ENCODE results near the gene CFAP100.

The CFAP100 gene

DNA sequence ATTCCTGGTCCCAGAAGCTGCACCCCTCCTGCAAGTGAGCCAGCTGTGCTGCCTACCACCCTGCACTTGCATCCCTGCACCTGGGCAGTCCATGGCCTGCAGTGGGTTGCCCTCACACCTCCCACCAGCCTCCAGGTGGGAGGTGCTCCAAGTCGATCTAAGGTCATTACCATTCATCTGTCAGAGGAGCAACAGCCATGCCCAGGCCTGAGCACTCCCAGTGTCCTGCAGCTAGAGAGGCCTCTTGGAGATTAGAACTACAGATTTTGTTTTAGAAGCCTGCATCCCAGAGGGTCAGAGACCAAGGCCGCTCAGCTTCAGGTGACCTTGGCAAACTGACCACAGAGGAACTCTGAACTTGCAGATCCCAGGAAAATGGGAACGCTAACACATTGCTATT, 90.0 kb downstream of the CFAP100 start:
- no peak for ATAC-seq

DNA sequence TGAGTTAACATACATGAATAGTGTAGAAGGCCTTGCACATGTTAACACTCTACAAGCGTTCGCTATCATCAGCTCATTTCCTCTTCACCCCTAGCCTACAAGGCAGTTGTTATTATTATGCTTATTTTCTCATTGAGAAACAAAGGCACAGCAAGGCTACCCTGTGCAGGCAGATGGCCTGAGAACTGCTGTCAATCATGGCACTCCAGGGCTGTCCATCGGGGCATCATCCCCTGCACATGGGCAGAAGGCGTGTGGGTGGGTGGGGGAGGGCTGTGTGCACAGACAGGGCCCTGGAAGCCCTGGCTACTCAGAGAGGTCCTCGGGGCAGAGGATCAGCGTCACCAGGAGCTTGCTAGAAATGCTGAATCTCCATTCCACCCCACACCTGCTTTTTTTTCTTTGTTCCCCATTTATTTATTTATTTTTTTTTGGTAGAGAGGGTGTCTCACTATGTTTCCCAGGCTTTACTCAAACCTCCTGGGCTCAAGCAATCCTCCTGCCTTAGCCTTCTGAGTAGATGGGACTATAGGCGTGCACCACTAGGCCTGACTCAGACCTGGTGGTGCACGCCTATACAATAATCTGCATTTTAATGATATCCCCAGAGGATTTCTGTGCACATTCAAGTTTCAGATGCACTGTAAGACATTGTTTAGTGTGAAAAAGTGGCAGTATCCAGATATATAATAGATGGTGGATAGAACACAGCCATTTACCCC, 90.6 kb downstream of the CFAP100 start:
- no peak for ATAC-seq

DNA sequence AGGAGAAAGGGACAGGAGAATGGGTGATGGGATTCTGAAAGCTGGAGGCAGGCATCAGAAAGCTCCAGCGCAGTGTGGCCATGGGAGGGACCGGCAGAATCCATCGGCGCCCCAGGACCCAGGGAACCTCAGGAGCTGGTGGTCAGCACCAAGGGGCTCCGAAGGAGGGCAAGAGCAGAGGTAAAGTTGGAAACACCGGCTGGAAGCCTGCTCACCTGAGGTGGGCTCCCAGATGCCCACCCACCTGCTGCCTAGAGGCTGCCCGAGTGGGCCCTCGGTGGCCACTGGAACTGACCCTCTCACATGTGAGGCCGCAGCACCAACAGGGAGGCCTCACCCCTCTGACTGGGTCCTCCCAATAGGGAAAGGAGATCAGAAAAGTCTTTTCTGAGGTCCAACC, 91.2 kb downstream of the CFAP100 start:
- no peak for ATAC-seq

All from activated CD4-positive, CD25-positive, alpha-beta regulatory T cell treated with anti-CD3 and anti-CD28 coated beads, Interleukin-2, amount 50 U/mL, for 24 hours (primary cell).